Liver (tissue), 9 donors: ENCODE measurements around the gene AAK1. TPM values are rescaled to one million over a fixed set of nuclear protein-coding genes. Genes with fewer than 3 reads are reported as not detected.

Source experiments
- DNase-seq: peaks from one replicate; pipeline ENCODE4 v3.0.0-alpha.2; 2017; ENCODE audit warnings: low spot score
- H3K27ac ChIP-seq, 2 donors: one replicate each; pipeline ENCODE4 v1.7.0; 2013; ENCODE audit warnings: inconsistent platforms in 2 of 2, low read length in 2 of 2, control low read depth in 1 of 2, low read depth in 1 of 2, mild to moderate bottlenecking in 1 of 2
- H3K27me3 ChIP-seq, 4 donors: one replicate each; pipeline versions ENCODE4 v1.6.1 to v1.7.0; 2013; ENCODE audit warnings: low read length in 3 of 4, inconsistent platforms in 1 of 4, mild to moderate bottlenecking in 1 of 4, moderate library complexity in 1 of 4; ENCODE audit not compliant: control insufficient read depth in 4 of 4, insufficient read depth in 4 of 4
- H3K36me3 ChIP-seq, 4 donors: one replicate each; pipeline versions ENCODE4 v1.6.1 to v1.7.0; 2013; ENCODE audit warnings: low read length in 3 of 4, mild to moderate bottlenecking in 3 of 4, low read depth in 1 of 4, moderate library complexity in 1 of 4; ENCODE audit not compliant: control insufficient read depth in 4 of 4, insufficient read depth in 3 of 4
- H3K4me1 ChIP-seq, 4 donors: one replicate each; pipeline versions ENCODE4 v1.6.1 to v1.7.0; 2013; ENCODE audit warnings: low read length in 3 of 4, mild to moderate bottlenecking in 3 of 4, moderate library complexity in 1 of 4; ENCODE audit not compliant: control insufficient read depth in 4 of 4, insufficient read depth in 4 of 4
- H3K4me3 ChIP-seq, 3 donors: one replicate each; pipeline versions ENCODE4 v1.6.1 to v1.7.0; 2013; ENCODE audit warnings: low read length in 3 of 3, control low read depth in 1 of 3, low read depth in 1 of 3, mild to moderate bottlenecking in 1 of 3
- H3K9ac ChIP-seq, 2 donors: one replicate each; pipeline ENCODE4 v1.7.0; 2013; ENCODE audit warnings: low read length in 2 of 2, mild to moderate bottlenecking in 2 of 2, moderate library complexity in 2 of 2, control low read depth in 1 of 2, low read depth in 1 of 2
- H3K9me3 ChIP-seq, 4 donors: one replicate each; pipeline versions ENCODE4 v1.6.1 to v1.7.0; 2013; ENCODE audit warnings: low read length in 3 of 4; ENCODE audit not compliant: control insufficient read depth in 4 of 4
- EGR1 ChIP-seq, 2 donors: IDR thresholded peaks; 2 replicates each; pipeline ENCODE4 v1.6.1; 2016 to 2018; ENCODE audit warnings: antibody characterized with exemption in 2 of 2, low read depth in 2 of 2
- FOXA1 ChIP-seq: IDR thresholded peaks from 2 replicates; pipeline ENCODE4 v1.6.1; 2016; ENCODE audit warnings: antibody characterized with exemption
- FOXA2 ChIP-seq: IDR thresholded peaks from 2 replicates; pipeline ENCODE4 v1.6.1; 2016; ENCODE audit warnings: antibody characterized with exemption
- GABPA ChIP-seq, 2 donors: IDR thresholded peaks in 1 of 2; conservative IDR thresholded peaks in 1 of 2; 2 replicates each; pipeline ENCODE4 v1.6.1; 2016; ENCODE audit warnings: antibody characterized with exemption in 2 of 2, mild to moderate bottlenecking in 1 of 2, moderate library complexity in 1 of 2
- HNF4A ChIP-seq, 2 donors: conservative IDR thresholded peaks; 2 replicates each; pipeline ENCODE4 v1.6.1; 2016; ENCODE audit warnings: antibody characterized with exemption in 2 of 2, mild to moderate bottlenecking in 2 of 2
- HNF4G ChIP-seq: IDR thresholded peaks from 2 replicates; pipeline ENCODE4 v1.6.1; 2016; ENCODE audit warnings: antibody characterized with exemption
- JUND ChIP-seq, 2 donors: IDR thresholded peaks; 2 replicates each; pipeline ENCODE4 v1.6.1; 2016; ENCODE audit warnings: antibody characterized with exemption in 2 of 2
- NR2F2 ChIP-seq: IDR thresholded peaks from 2 replicates; pipeline ENCODE4 v1.6.1; 2016; ENCODE audit warnings: antibody characterized with exemption
- RAD21 ChIP-seq, 2 donors: IDR thresholded peaks; 2 replicates each; pipeline ENCODE4 v1.6.1; 2016; ENCODE audit warnings: antibody characterized with exemption in 2 of 2, mild to moderate bottlenecking in 2 of 2
- SP1 ChIP-seq: IDR thresholded peaks from 2 replicates; pipeline ENCODE4 v1.6.1; 2018; ENCODE audit warnings: antibody characterized with exemption, mild to moderate bottlenecking
- TAF1 ChIP-seq: conservative IDR thresholded peaks from 2 replicates; pipeline ENCODE4 v1.6.1; 2016; ENCODE audit warnings: antibody characterized with exemption, mild to moderate bottlenecking
- YY1 ChIP-seq: IDR thresholded peaks from 2 replicates; pipeline ENCODE4 v1.6.1; 2016; ENCODE audit warnings: antibody characterized with exemption, mild to moderate bottlenecking
- WGBS: extraction: QIAGEN DNeasy Blood & Tissue Kit; methylation state at CpG from one replicate; pipeline ENCODE4 v1.1.7; 2013; 5-methylcytosine and 5-hydroxymethylcytosine counted together
- polyA plus RNA-seq, 2 donors: library from polyadenylated mRNA; stranded (reverse) in 1 of 2; unstranded in 1 of 2; fragments of 200-250 nt in 1 of 2; fragments of >200 nt in 1 of 2; fragmentation: Nextera tagmentation in 1 of 2; extraction: Ambion mirVana in 1 of 2; gene quantifications; one replicate each; pipeline versions ENCODE4 v1.2.1 to v1.2.3, GENCODE V29; 2013 to 2015
- total RNA-seq, 2 donors: library from RNA; depleted of rRNA; stranded (reverse); fragments of >200 nt; gene quantifications; one replicate each; pipeline ENCODE4 v1.2.3, GENCODE V29; 2014
- TF ChIP-seq, protein P1 (sequence below): IDR thresholded peaks from 2 replicates; pipeline ENCODE4 v1.6.1; 2016; ENCODE audit warnings: antibody characterized with exemption
- TF ChIP-seq, protein P2 (sequence below): IDR thresholded peaks from 2 replicates; pipeline ENCODE4 v1.6.1; 2016; ENCODE audit warnings: antibody characterized with exemption
- TF ChIP-seq, protein P3 (sequence below): IDR thresholded peaks from 2 replicates; pipeline ENCODE4 v1.6.1; 2016; ENCODE audit warnings: antibody characterized with exemption
- TF ChIP-seq, protein P4 (sequence below): fragments of 150-350 bp; IDR thresholded peaks from 2 replicates; pipeline ENCODE4 v1.5.1; 2017; ENCODE audit warnings: improper control_type of control experiment, low read depth, low read length; ENCODE audit not compliant: missing input control
- TF ChIP-seq, protein P5 (sequence below): IDR thresholded peaks from 2 replicates; pipeline ENCODE4 v1.6.1; 2016; ENCODE audit warnings: antibody characterized with exemption, mild to moderate bottlenecking
- donor health status: healthy.
- donor health status: healthy.
- donor health status: healthy.
- donor health status: healthy.
- donor health status: healthy.

Gene AAK1
- total and polyA plus RNA-seq, 4 donors = 3.9 to 14.3 (median 11.3) TPM

DNA sequence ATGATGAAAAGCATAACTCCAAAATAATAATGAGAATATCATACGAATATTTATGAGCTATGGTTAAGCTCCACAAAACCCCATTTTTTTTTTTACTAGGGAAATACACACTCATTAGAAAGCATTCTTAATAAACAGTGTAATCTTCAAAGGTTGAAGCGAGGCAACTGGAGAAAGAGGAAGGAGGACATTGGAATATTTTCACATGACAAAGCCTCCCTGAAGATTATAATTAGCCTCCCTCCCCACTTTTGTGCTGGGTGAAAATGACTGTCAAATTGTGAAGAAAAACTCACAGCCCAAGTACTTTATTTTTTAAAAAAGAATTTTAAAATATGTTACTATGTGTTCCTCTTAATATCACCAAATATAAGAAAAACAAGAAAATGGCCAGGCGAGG is 142.2 kb downstream of the AAK1 start:
- Histone ChIP-seq H3K4me1 (no peaks in the 10 kb centered on the region), H3K36me3 (peaks cover 7 to 11% (median 8%) of the 10 kb centered on the region in 4 donors)
- 91% methylated on average over 3 of the region's 3 CpGs for WGBS

DNA sequence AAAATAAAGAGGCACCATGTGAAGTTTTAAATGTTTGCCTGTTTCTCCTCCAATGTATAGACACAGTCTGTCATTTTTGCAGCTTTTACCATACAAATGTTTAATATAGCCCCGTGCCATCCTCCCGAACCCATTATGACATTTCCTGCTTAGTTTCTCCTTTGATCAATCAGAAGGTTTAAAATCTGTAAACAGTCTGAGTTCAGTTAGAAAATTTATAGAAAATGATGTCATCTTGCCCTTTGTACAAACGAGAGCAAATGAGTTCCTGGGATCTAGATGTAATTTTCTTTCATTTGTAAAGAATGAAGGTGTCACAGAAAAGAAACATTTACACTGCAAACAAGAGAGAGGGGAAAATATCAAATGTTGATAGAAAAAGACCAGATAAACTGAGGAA is 143.6 kb downstream of the AAK1 start:
- no peaks in the 10 kb centered on the region for H3K4me1 ChIP-seq
- WGBS = 72% methylated on average over 3 of the region's 3 CpGs
- H3K27ac ChIP-seq = no peak overlapping the region
- peaks cover 0 to 3% (median 0%) of the 10 kb centered on the region in 4 donors for H3K36me3 ChIP-seq
- no peak overlapping the region for H3K9ac ChIP-seq
- H3K9me3 ChIP-seq = no peaks in the 10 kb centered on the region
- H3K27me3 ChIP-seq = no peaks in the 10 kb centered on the region
- H3K4me3 ChIP-seq = no peak overlapping the region
- DNase-seq = no peak
- TF ChIP-seq, protein P1, sequence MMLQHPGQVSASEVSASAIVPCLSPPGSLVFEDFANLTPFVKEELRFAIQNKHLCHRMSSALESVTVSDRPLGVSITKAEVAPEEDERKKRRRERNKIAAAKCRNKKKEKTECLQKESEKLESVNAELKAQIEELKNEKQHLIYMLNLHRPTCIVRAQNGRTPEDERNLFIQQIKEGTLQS = no peak
- TF ChIP-seq HNF4A (conservative IDR thresholded peaks at IDR 0.05) = peak in 1 of 2 donors; percentile 13

More for the DNA sequence above, 142.2 kb downstream of the AAK1 start:
- Histone ChIP-seq H3K4me3 (no peak overlapping the region), H3K9me3 (no peaks in the 10 kb centered on the region), H3K9ac (no peak overlapping the region), H3K27ac (no peak overlapping the region), H3K27me3 (no peaks in the 10 kb centered on the region)
- DNase-seq = no peak
- TF ChIP-seq FOXA2 (no peak), HNF4A (conservative IDR thresholded peaks at IDR 0.05) (no peak), SP1 (no peak), FOXA1 (no peak), EGR1 (IDR thresholded peaks at IDR 0.05; ENCODE audit: low read depth in 2 of 2) (no peak), RAD21 (IDR thresholded peaks at IDR 0.05) (no peak), NR2F2 (no peak), YY1 (no peak), TAF1 (no peak), JUND (IDR thresholded peaks at IDR 0.05) (no peak), HNF4G (no peak), GABPA (IDR thresholded peaks at IDR 0.05 in 1 of 2, conservative IDR thresholded peaks at IDR 0.05 in 1 of 2) (no peak)
- TF ChIP-seq, protein P2, sequence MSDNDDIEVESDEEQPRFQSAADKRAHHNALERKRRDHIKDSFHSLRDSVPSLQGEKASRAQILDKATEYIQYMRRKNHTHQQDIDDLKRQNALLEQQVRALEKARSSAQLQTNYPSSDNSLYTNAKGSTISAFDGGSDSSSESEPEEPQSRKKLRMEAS = no peak
- TF ChIP-seq, protein P3, sequence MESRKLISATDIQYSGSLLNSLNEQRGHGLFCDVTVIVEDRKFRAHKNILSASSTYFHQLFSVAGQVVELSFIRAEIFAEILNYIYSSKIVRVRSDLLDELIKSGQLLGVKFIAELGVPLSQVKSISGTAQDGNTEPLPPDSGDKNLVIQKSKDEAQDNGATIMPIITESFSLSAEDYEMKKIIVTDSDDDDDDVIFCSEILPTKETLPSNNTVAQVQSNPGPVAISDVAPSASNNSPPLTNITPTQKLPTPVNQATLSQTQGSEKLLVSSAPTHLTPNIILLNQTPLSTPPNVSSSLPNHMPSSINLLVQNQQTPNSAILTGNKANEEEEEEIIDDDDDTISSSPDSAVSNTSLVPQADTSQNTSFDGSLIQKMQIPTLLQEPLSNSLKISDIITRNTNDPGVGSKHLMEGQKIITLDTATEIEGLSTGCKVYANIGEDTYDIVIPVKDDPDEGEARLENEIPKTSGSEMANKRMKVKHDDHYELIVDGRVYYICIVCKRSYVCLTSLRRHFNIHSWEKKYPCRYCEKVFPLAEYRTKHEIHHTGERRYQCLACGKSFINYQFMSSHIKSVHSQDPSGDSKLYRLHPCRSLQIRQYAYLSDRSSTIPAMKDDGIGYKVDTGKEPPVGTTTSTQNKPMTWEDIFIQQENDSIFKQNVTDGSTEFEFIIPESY = no peak
- TF ChIP-seq, protein P4, sequence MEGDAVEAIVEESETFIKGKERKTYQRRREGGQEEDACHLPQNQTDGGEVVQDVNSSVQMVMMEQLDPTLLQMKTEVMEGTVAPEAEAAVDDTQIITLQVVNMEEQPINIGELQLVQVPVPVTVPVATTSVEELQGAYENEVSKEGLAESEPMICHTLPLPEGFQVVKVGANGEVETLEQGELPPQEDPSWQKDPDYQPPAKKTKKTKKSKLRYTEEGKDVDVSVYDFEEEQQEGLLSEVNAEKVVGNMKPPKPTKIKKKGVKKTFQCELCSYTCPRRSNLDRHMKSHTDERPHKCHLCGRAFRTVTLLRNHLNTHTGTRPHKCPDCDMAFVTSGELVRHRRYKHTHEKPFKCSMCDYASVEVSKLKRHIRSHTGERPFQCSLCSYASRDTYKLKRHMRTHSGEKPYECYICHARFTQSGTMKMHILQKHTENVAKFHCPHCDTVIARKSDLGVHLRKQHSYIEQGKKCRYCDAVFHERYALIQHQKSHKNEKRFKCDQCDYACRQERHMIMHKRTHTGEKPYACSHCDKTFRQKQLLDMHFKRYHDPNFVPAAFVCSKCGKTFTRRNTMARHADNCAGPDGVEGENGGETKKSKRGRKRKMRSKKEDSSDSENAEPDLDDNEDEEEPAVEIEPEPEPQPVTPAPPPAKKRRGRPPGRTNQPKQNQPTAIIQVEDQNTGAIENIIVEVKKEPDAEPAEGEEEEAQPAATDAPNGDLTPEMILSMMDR = no peak
- TF ChIP-seq, protein P1 = no peak
- TF ChIP-seq, protein P5, sequence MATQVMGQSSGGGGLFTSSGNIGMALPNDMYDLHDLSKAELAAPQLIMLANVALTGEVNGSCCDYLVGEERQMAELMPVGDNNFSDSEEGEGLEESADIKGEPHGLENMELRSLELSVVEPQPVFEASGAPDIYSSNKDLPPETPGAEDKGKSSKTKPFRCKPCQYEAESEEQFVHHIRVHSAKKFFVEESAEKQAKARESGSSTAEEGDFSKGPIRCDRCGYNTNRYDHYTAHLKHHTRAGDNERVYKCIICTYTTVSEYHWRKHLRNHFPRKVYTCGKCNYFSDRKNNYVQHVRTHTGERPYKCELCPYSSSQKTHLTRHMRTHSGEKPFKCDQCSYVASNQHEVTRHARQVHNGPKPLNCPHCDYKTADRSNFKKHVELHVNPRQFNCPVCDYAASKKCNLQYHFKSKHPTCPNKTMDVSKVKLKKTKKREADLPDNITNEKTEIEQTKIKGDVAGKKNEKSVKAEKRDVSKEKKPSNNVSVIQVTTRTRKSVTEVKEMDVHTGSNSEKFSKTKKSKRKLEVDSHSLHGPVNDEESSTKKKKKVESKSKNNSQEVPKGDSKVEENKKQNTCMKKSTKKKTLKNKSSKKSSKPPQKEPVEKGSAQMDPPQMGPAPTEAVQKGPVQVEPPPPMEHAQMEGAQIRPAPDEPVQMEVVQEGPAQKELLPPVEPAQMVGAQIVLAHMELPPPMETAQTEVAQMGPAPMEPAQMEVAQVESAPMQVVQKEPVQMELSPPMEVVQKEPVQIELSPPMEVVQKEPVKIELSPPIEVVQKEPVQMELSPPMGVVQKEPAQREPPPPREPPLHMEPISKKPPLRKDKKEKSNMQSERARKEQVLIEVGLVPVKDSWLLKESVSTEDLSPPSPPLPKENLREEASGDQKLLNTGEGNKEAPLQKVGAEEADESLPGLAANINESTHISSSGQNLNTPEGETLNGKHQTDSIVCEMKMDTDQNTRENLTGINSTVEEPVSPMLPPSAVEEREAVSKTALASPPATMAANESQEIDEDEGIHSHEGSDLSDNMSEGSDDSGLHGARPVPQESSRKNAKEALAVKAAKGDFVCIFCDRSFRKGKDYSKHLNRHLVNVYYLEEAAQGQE = no peak
